ENCODE results near the gene GPR65. TPM values are rescaled to one million over a fixed set of nuclear protein-coding genes. Genes with fewer than 3 reads are reported as not detected.

Gene GPR65
- total RNA-seq (2014; rRNA removed; shearing (Covaris generic)): 0.04 and 0.05 TPM in 2 replicates

GRCh38 chr14:88005050-88005481 is at the start of gene GPR65:
Gene GPR65, plus strand, starts transcription at chr14:88005135. Its CDS starts 5,713 bp downstream, at chr14:88010848.
- no peaks in the 10 kb centered on the region for H3K27me3 ChIP-seq
- H3K27ac ChIP-seq: no peak within 1 kb of the TSS
- H3K9me3 ChIP-seq (replicated peaks): no peaks in the 10 kb centered on the region
- DNase-seq: no peak
- H3K36me3 ChIP-seq: no peaks in the 10 kb centered on the region
- no peak within 1 kb of the TSS for H3K4me3 ChIP-seq
- no peaks in the 10 kb centered on the region for H3K4me1 ChIP-seq

DNA sequence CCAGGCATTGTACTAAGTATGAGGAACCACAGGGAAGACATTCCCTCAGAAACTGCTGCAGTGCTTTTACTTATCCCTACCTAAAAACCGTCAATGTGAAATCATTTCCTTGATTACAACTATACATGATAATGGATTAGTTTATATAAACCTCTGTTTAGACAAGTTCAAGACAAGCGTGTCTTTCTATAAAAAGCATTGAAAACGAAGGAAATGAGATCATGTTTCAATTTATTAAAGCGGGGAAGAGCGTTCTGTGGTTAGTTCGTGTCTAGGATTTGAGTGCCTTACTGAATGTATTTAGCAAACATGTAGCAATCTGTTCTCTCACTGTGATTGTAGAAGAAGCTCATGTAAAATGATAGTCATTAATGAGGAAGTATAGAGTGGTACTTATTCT is 49.4 kb upstream of the GPR65 start:
- no peak for DNase-seq
- H3K36me3 ChIP-seq: no peaks in the 10 kb centered on the region
- H3K4me1 ChIP-seq: peaks cover 6% of the 10 kb centered on the region; the same call in 1 of the 2 replicates
- H3K4me3 ChIP-seq: no peak overlapping the region
- H3K27me3 ChIP-seq: no peaks in the 10 kb centered on the region
- H3K27ac ChIP-seq: no peak overlapping the region
- no peaks in the 10 kb centered on the region for H3K9me3 ChIP-seq (replicated peaks)

DNA sequence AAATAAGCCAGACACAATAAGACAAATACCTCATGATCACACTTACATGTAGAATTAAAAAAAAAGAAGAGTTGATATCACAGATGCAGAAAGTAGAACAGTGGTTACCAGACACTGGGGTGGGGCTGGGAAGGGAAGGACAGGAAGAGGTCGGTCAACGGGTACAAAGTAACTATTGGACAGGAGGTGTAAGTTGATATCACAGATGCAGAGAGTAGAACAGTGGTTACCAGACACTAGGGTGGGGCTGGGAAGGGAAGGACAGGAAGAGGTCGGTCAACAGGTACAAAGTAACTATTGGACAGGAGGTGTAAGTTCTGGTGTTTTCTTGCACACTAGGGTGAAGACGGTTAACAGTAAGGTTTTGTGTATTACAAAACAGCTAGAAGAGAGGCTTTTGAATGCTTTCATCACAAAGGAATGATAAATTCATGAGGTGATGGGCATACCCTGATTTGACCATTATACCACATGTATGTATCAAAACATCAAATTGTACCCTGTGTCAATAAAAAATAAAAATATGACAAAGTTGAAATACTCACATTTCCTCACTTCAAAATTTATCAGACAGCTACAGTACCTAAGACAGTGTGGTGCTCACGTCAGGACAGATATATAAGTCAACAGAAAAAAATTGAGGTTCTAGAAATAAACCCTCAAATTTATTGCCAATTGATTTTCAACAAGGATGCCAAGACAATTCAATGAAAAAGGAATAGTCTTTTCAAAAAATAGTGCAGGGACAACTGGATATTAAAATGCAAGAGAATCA is 44.7 kb upstream of the GPR65 start:
- DNase-seq: no peak
- H3K4me1 ChIP-seq: no peaks in the 10 kb centered on the region

GRCh38 chr14:87961246-87961645 is 43.7 kb upstream of the GPR65 start:
- H3K4me1 ChIP-seq: no peaks in the 10 kb centered on the region
- H3K4me3 ChIP-seq: no peak overlapping the region
- H3K9me3 ChIP-seq (replicated peaks): no peaks in the 10 kb centered on the region
- no peaks in the 10 kb centered on the region for H3K36me3 ChIP-seq
- no peaks in the 10 kb centered on the region for H3K27me3 ChIP-seq
- H3K27ac ChIP-seq: no peak overlapping the region
- DNase-seq: no peak

More for the DNA sequence above, 44.7 kb upstream of the GPR65 start:
- Histone ChIP-seq H3K4me3 (no peak overlapping the region), H3K27me3 (no peaks in the 10 kb centered on the region), H3K9me3 (replicated peaks) (no peaks in the 10 kb centered on the region), H3K27ac (no peak overlapping the region), H3K36me3 (no peaks in the 10 kb centered on the region)

DNA sequence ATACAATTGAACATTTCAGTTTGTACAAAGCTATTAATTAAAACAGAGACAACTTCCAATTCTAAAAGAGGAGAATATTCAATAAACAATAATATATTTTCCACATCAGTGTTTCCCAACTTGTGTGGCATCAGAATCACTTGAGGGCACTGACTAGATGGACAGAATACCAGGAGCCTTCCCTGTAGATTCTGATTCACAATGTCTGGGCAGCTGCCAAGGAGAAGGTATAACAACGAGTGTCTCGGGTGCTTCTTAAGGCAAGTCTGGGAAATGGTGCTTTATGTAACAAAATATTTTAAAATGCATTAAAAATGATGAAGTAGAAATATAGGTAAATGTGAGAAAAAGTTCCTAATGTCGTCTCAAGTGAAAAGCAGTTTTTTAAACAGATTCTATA is 38.1 kb upstream of the GPR65 start:
- no peaks in the 10 kb centered on the region for H3K9me3 ChIP-seq (replicated peaks)
- no peaks in the 10 kb centered on the region for H3K27me3 ChIP-seq
- no peak overlapping the region for H3K27ac ChIP-seq
- H3K4me1 ChIP-seq: no peaks in the 10 kb centered on the region
- DNase-seq: no peak
- H3K36me3 ChIP-seq: no peaks in the 10 kb centered on the region
- no peak overlapping the region for H3K4me3 ChIP-seq

DNA sequence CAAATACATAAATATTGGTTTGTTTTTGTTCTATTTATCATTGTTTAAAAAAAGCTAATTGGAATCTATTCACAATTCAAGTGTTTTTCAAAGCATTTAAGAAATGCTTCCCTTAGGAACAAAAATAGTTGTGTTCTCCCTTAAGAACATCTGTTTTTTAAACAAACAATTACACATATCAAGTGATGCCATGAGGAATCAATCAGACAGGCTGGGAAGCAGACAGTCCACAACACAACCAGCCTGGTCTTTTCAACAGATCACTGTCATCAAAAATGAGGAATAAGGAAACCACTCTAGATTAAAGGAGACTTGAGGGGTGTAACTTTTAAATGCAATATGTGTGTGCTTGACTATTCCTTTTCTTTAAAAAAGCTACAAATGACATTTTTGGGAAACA is 37.4 kb upstream of the GPR65 start:
- Histone ChIP-seq H3K27me3 (no peaks in the 10 kb centered on the region), H3K4me1 (no peaks in the 10 kb centered on the region), H3K4me3 (no peak overlapping the region), H3K36me3 (no peaks in the 10 kb centered on the region), H3K9me3 (replicated peaks) (no peaks in the 10 kb centered on the region), H3K27ac (no peak overlapping the region)
- no peak for DNase-seq

DNA sequence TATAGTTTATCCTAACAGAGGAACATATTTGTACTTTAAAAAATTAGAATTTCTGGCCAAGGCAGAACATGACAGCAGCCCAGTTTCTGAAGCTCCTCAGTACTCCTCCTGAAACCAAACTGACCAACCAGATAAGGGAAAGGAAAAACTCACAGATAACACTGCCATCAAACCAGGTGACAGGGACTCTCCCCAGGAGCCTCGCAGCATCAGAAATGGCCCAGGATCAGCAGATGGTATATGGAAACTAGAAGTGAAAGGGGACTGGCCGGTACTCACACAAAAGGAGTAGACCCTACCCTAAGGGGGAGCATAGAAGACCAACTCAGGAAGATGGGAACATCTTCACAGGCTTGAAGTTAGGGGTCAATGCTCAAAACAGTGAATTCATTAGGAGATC is 33.9 kb upstream of the GPR65 start:
- H3K4me3 ChIP-seq: no peak overlapping the region
- no peak for DNase-seq
- no peaks in the 10 kb centered on the region for H3K9me3 ChIP-seq (replicated peaks)
- no peak overlapping the region for H3K27ac ChIP-seq
- H3K4me1 ChIP-seq: no peaks in the 10 kb centered on the region
- H3K27me3 ChIP-seq: no peaks in the 10 kb centered on the region
- no peaks in the 10 kb centered on the region for H3K36me3 ChIP-seq

DNA sequence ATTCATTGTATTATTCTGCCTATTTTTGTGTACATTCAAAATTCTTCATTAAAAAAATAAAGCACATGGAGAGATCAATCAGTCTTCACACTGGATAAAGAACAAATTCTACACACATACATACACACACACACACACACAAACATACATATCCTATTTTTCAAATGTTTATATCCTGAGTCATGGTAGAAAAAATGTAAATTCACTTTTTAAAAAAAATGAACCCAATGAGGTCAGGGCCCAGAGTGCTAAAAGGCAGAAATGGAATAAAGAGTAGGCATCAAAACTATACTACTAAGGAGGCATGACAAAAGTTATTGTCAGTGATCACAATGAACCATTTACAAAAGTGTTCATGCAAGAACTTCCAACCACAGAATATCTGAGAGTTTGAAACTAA is 29.3 kb upstream of the GPR65 start:
- H3K9me3 ChIP-seq (replicated peaks): no peaks in the 10 kb centered on the region; the same call in 1 of the 2 replicates
- H3K27ac ChIP-seq: no peak overlapping the region
- no peak overlapping the region for H3K4me3 ChIP-seq
- H3K36me3 ChIP-seq: no peaks in the 10 kb centered on the region
- H3K4me1 ChIP-seq: no peaks in the 10 kb centered on the region
- H3K27me3 ChIP-seq: no peaks in the 10 kb centered on the region
- no peak for DNase-seq

DNA sequence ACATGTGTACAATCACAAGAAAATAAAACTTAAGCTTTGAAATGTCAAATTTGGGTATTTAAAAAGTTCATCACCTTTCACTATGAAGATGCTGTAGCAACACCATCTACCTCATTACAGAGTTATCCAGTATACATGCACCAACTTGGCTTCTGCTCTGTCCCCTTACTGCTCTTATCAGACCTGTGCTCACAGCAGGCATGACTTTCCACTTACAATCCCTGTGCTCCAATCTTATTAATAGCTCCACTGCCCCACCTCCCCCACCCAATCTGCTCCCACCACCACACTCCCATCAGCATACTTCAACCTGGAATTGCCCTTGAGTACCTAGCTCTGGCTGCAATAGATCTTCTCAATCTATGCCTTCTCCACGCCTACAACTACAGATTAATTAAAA is 25.2 kb upstream of the GPR65 start:
- no peaks in the 10 kb centered on the region for H3K36me3 ChIP-seq

GRCh38 chr14:87989221-87989955 is 15.5 kb upstream of the GPR65 start:
- no peak for DNase-seq
- Histone ChIP-seq H3K27me3 (no peaks in the 10 kb centered on the region), H3K27ac (no peak overlapping the region), H3K4me3 (no peak overlapping the region), H3K4me1 (peaks cover 14% of the 10 kb centered on the region), H3K9me3 (replicated peaks) (no peaks in the 10 kb centered on the region), H3K36me3 (no peaks in the 10 kb centered on the region)

More for the DNA sequence above, 25.2 kb upstream of the GPR65 start:
- DNase-seq: no peak
- Histone ChIP-seq H3K4me1 (no peaks in the 10 kb centered on the region), H3K4me3 (no peak overlapping the region), H3K27me3 (no peaks in the 10 kb centered on the region), H3K27ac (no peak overlapping the region), H3K9me3 (replicated peaks) (no peaks in the 10 kb centered on the region; the same call in 1 of the 2 replicates)

DNA sequence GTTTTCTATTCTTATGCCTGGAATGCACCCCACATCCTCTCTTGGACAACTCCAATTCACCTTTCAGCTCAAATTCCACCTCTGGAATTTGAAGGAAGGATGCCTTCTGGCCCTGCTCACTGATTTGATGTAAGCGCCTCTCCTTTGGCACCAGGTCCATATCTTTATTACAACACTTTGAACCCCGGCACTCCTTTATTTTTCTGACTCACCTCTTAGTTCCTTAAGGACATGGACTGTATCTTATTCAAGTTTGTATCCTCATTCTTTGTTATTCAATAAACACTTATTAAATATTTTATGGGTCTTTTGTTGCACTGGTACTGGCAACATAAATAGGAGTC is 15.0 kb upstream of the GPR65 start:
- Histone ChIP-seq H3K27ac (no peak overlapping the region), H3K4me3 (no peak overlapping the region), H3K36me3 (no peaks in the 10 kb centered on the region), H3K9me3 (replicated peaks) (no peaks in the 10 kb centered on the region), H3K4me1 (peaks cover 20% of the 10 kb centered on the region), H3K27me3 (no peaks in the 10 kb centered on the region)
- no peak for DNase-seq

DNA sequence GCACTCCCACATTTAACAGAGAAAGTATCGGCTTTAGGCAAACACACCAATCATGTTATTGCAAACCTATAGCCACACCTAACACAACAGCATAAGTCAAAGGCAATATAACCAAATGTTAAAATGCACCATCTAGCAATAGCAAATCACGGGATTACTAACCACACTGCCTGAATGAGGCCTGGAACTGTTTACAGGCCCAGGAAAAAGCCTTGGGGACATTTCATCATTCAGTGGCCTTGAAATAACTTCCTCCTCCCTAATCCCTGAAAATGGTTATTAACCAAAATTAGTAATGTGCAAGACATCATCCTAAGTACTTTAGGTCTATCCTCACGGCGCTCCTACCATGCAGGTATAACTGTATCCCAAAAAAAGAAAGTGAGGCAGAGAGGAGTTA is 14.3 kb upstream of the GPR65 start:
- Histone ChIP-seq H3K27me3 (no peaks in the 10 kb centered on the region), H3K27ac (no peak overlapping the region), H3K36me3 (no peaks in the 10 kb centered on the region), H3K4me1 (peaks cover 25% of the 10 kb centered on the region), H3K4me3 (no peak overlapping the region), H3K9me3 (replicated peaks) (no peaks in the 10 kb centered on the region)
- DNase-seq: no peak

GRCh38 chr14:87992346-87992717 is 12.6 kb upstream of the GPR65 start:
- Histone ChIP-seq H3K9me3 (replicated peaks) (no peaks in the 10 kb centered on the region), H3K27ac (no peak overlapping the region)

DNA sequence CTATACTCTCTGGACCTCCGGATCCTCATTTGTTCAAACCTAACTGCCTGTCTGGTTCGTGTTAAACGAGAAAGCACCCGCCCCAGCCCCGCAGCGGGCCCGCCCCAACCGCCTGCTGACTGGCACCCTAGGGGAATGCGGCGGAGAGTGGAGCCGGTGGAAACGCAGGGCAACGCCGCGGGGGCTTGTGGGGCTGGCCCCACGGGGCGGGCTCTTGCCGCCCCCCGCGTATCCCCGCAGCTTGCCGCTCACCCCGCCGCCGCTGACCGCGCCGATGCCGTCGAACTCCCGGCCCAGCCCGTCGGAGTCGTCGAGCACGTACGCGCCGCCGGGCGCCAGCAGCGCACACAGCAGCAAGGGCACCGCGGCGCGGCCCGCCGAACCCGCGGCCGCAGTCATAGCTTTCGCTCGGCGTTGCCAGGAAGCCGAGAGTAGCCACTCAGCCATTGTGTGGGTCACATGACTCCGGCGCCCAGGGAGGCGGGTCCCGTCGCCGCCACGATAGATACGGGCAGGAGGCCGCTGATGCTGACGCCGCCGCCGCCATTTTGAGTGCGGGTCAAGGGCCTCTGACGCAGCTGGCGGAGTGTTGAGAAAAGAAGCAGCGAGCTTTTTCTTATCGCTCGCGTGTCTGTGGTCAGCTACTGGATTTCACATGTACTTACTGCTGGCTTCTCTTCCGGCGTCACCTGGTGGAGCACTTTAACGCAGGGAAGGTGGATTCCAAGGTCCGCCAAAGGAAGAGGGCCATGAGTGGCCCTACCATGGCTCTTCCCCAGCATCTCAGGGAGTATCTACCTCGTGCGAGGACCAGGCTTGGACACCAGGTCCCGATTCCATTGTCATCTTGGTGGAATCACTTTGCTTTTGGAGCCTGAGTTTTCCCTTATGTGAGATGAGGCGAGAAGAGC is 12.0 kb upstream of the GPR65 start, which contains the start of gene GALC:
Gene GALC, minus strand, starts transcription at position 465 of the 911 bp plus-strand sequence. Its CDS starts 18 bp downstream, at position 447.
- Histone ChIP-seq H3K9me3 (replicated peaks) (no peaks in the 10 kb centered on the region), H3K27ac (peak within 1 kb of the TSS; percentile 97), H3K4me3 (peak within 1 kb of the TSS; percentile 18), H3K4me1 (peaks cover 37% of the 10 kb centered on the region), H3K36me3 (no peaks in the 10 kb centered on the region), H3K27me3 (no peaks in the 10 kb centered on the region)
- DNase-seq: peak; percentile 9 to 21

More at GRCh38 chr14:87992346-87992717, 12.6 kb upstream of the GPR65 start:
- no peaks in the 10 kb centered on the region for H3K36me3 ChIP-seq
- H3K27me3 ChIP-seq: no peaks in the 10 kb centered on the region
- peaks cover 37% of the 10 kb centered on the region for H3K4me1 ChIP-seq
- no peak overlapping the region for H3K4me3 ChIP-seq
- DNase-seq: no peak

All from SJCRH30 (cell line).